Tibial nerve (tissue), 4 donors: ENCODE measurements around the gene EXD3. TPM values are rescaled to one million over a fixed set of nuclear protein-coding genes. Genes with fewer than 3 reads are reported as not detected.

Experiments used
- DNase-seq, 2 donors: peaks; one replicate each; pipeline ENCODE4 v3.0.0-alpha.2; 2019; ENCODE audit warnings: low spot score in 2 of 2
- H3K27ac ChIP-seq, 4 donors: fragments of 200-600 bp; sonication (generic) in 3 of 4; one replicate each; pipeline ENCODE4 v1.5.1; 2017 to 2019; ENCODE audit warnings: mild to moderate bottlenecking in 1 of 4
- H3K27me3 ChIP-seq, 2 donors: fragments of 200-600 bp; sonication (generic) in 1 of 2; one replicate each; pipeline versions ENCODE4 v1.5.1 to v1.6.0; 2017 to 2019
- H3K36me3 ChIP-seq, 3 donors: fragments of 200-600 bp; sonication (generic); one replicate each; pipeline ENCODE4 v1.5.1; 2018 to 2019
- H3K4me1 ChIP-seq, 4 donors: fragments of 200-600 bp; sonication (generic) in 3 of 4; one replicate each; pipeline ENCODE4 v1.5.1; 2017 to 2019
- H3K4me3 ChIP-seq, 4 donors: fragments of 200-600 bp; sonication (generic) in 3 of 4; one replicate each; pipeline ENCODE4 v1.5.1; 2017 to 2019; ENCODE audit warnings: mild to moderate bottlenecking in 1 of 4, moderate library complexity in 1 of 4
- H3K9me3 ChIP-seq, 4 donors: fragments of 200-600 bp; sonication (generic) in 3 of 4; one replicate each; pipeline ENCODE4 v1.5.1; 2017 to 2019
- CTCF ChIP-seq, 5 experiments: fragments of 200-600 bp in 3 of 5; fragments of 450-650 bp in 2 of 5; sonication (generic) in 3 of 5; IDR thresholded peaks; one replicate each; pipeline ENCODE4 v1.5.1; 2016 to 2019; ENCODE audit warnings: antibody characterized with exemption in 5 of 5, mild to moderate bottlenecking in 3 of 5, moderate library complexity in 2 of 5
- EP300 ChIP-seq, 2 donors: sonication (generic); formaldehyde crosslinking; IDR thresholded peaks; one replicate each; pipeline ENCODE4 v1.6.1; 2017; ENCODE audit warnings: antibody characterized with exemption in 2 of 2, mild to moderate bottlenecking in 1 of 2
- POLR2A ChIP-seq, 2 donors: fragments of 450-650 bp; IDR thresholded peaks; one replicate each; pipeline ENCODE4 v1.6.1; 2017; ENCODE audit warnings: antibody characterized with exemption in 2 of 2, mild to moderate bottlenecking in 2 of 2, moderate library complexity in 2 of 2
- WGBS, 2 donors: methylation state at CpG; one replicate each; pipeline ENCODE4 v1.1.5; 2018; 5-methylcytosine and 5-hydroxymethylcytosine counted together
- total RNA-seq, 4 donors: library from RNA; depleted of rRNA; stranded (reverse); fragments of >200 nt; gene quantifications; one replicate each; pipeline ENCODE4 v1.1.0, GENCODE V29; 2016

The EXD3 gene
- total RNA-seq, 4 donors from 2014 or later = 27.6 to 99.9 (median 55.2) TPM

GRCh38 chr9:137391411-137391754, 31.6 kb downstream of the EXD3 start:
- Histone ChIP-seq H3K9me3 (no peaks in the 10 kb centered on the region), H3K36me3 (peaks cover 0 to 62% (median 0%) of the 10 kb centered on the region in 3 donors), H3K27ac (peak overlapping the region in 2 of 4 donors; percentile 50 to 61), H3K4me3 (no peak overlapping the region), H3K4me1 (peaks cover 0 to 22% (median 0%) of the 10 kb centered on the region in 4 donors), H3K27me3 (no peaks in the 10 kb centered on the region)
- TF ChIP-seq POLR2A (IDR thresholded peaks at IDR 0.05) (no peak), EP300 (IDR thresholded peaks at IDR 0.05) (no peak), CTCF (IDR thresholded peaks at IDR 0.05) (no peak)
- 66 to 82% methylated on average over 16 to 20 of the region's 22 CpGs for WGBS, 2 donors
- DNase-seq = no peak

- Histone ChIP-seq H3K4me1 (peaks cover 0 to 22% (median 0%) of the 10 kb centered on the region in 4 donors), H3K36me3 (peaks cover 0 to 59% (median 0%) of the 10 kb centered on the region in 3 donors), H3K27me3 (no peaks in the 10 kb centered on the region), H3K4me3 (no peak overlapping the region), H3K27ac (peak overlapping the region in 3 of 4 donors; percentile 28 to 61 (median 50)), H3K9me3 (no peaks in the 10 kb centered on the region)
- WGBS, 2 donors = 78 to 87% methylated on average over 27 to 35 of the region's 42 CpGs
- no peak for DNase-seq
- no peak for TF ChIP-seq POLR2A (IDR thresholded peaks at IDR 0.05)
- no peak for TF ChIP-seq CTCF (IDR thresholded peaks at IDR 0.05)
- TF ChIP-seq EP300 (IDR thresholded peaks at IDR 0.05) = no peak
These were observed 32.2 kb downstream of the EXD3 start for GRCh38 chr9:137390553-137391410.

- WGBS, 2 donors = 93 to 95% methylated on average over 13 of the region's 13 CpGs
- H3K36me3 ChIP-seq = peaks cover 0 to 62% (median 0%) of the 10 kb centered on the region in 3 donors
These were observed 33.6 kb downstream of the EXD3 start for GRCh38 chr9:137389428-137389746.

GRCh38 chr9:137388589-137389427, 34.2 kb downstream of the EXD3 start:
- DNase-seq = no peak
- no peaks in the 10 kb centered on the region for H3K27me3 ChIP-seq
- H3K27ac ChIP-seq = no peak overlapping the region
- H3K4me1 ChIP-seq = peaks cover 0 to 15% (median 0%) of the 10 kb centered on the region in 4 donors
- H3K4me3 ChIP-seq = no peak overlapping the region
- WGBS, 2 donors = 86 to 87% methylated on average over 37 to 44 of the region's 47 CpGs
- H3K9me3 ChIP-seq = no peaks in the 10 kb centered on the region
- TF ChIP-seq POLR2A (IDR thresholded peaks at IDR 0.05) = no peak
- no peak for TF ChIP-seq CTCF (IDR thresholded peaks at IDR 0.05)
- TF ChIP-seq EP300 (IDR thresholded peaks at IDR 0.05) = no peak
- H3K36me3 ChIP-seq = peaks cover 0 to 64% (median 0%) of the 10 kb centered on the region in 3 donors

More at GRCh38 chr9:137389428-137389746, 33.6 kb downstream of the EXD3 start:
- no peak for DNase-seq
- no peaks in the 10 kb centered on the region for H3K27me3 ChIP-seq
- H3K4me1 ChIP-seq = peaks cover 0 to 15% (median 0%) of the 10 kb centered on the region in 4 donors
- no peaks in the 10 kb centered on the region for H3K9me3 ChIP-seq
- no peak overlapping the region for H3K4me3 ChIP-seq
- no peak for TF ChIP-seq POLR2A (IDR thresholded peaks at IDR 0.05)
- no peak for TF ChIP-seq EP300 (IDR thresholded peaks at IDR 0.05)
- TF ChIP-seq CTCF (IDR thresholded peaks at IDR 0.05) = no peak
- H3K27ac ChIP-seq = no peak overlapping the region
